HG02763 (cell line): ENCODE results near the gene KCNMA1.

Experiments
- ATAC-seq: cut with Tn5 transposase; IDR thresholded peaks from one replicate; pipeline ENCODE4 v1.9.1; 2021; ENCODE audit warnings: mild to moderate bottlenecking, moderate library complexity; ENCODE audit not compliant: unreplicated experiment

The KCNMA1 gene

DNA sequence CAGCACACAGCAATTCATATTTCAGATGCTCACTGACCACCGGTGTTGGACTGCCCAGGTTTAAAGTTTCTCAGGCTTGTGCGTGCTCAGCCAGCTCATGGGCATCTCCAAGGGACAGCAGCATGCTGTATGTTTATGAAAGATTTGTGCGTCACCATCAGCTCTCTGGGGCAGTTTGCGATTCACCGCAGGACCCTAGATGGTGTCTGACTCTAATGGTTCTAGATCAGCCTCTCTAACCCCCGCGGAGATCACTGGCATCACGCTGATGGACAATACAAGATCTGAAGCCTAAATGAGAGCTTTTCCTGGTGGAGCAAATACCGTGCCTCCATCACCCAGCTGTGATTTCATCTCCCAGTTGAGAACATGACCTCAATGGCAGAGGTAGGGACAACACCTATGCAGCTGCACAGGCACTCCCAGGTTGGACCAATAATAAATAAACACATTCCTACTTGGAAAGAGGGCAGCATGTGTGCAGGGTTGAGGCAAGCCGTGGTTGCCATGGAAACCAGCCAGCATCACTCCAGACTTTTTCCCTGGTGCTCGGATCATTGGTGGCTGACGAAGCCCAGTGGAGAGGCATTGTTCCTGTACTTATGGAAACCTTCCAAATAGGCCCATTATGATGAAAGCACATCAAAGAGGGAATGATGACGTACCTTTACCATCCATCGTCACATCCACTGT, 253.6 kb downstream of the KCNMA1 start:
- no peak for ATAC-seq

DNA sequence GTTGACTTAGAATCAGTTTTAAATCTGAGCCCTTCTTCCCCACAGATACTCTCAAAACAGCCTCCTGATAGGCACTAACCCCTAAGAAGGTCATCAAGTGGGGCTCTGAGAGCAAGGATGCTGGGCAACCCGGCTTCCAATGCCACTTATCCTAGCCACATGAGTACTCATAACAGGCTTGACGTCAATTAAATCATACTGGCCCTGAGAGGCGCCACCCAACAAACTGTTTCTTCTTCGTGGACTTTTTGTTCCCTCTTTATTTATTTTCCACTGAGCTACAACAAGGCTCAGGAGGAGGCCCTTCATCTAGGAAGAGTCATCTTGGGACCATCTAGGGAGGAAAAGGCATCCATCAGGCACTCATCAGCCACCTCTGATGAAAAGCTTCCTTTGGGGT, 255.9 kb downstream of the KCNMA1 start:
- no peak for ATAC-seq

DNA sequence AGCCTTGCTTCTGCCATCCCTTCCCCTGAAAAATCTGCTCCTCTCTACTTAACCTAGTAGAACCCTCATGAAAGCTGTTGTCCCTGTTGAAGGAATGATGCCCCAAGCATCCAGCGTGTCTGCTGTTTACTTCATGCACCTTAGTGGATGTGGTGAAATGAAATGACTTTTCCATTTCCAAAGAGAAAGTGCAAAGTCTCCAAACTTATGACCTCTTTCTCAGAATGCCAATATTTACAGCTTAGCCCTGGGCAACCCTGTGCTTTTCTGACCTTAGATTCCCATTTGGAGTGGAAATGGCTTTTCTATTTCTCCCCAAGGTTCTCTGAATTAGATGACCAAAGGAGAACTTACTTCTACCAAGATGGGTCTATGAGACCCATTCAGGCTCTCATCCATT, 256.9 kb downstream of the KCNMA1 start:
- no peak for ATAC-seq

DNA sequence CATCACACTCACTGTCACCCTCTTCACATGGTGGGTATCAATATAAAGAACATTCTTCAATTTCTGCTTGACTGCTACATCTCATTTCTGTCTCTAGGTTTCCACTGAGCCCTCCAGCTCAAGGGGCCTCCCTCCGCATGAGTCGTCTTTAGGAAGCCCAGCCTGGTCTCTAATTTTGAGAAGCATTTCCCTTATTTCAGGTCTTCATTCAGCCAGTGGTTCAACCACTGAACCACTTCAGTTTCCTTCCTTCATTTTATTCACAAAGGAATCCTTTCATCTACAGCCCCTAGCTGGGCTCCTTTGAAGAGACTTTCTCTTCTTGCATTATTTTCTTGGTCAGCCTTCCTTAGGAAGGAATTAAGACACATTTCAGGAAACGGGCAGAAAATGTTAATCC, 257.4 kb downstream of the KCNMA1 start:
- ATAC-seq = no peak

DNA sequence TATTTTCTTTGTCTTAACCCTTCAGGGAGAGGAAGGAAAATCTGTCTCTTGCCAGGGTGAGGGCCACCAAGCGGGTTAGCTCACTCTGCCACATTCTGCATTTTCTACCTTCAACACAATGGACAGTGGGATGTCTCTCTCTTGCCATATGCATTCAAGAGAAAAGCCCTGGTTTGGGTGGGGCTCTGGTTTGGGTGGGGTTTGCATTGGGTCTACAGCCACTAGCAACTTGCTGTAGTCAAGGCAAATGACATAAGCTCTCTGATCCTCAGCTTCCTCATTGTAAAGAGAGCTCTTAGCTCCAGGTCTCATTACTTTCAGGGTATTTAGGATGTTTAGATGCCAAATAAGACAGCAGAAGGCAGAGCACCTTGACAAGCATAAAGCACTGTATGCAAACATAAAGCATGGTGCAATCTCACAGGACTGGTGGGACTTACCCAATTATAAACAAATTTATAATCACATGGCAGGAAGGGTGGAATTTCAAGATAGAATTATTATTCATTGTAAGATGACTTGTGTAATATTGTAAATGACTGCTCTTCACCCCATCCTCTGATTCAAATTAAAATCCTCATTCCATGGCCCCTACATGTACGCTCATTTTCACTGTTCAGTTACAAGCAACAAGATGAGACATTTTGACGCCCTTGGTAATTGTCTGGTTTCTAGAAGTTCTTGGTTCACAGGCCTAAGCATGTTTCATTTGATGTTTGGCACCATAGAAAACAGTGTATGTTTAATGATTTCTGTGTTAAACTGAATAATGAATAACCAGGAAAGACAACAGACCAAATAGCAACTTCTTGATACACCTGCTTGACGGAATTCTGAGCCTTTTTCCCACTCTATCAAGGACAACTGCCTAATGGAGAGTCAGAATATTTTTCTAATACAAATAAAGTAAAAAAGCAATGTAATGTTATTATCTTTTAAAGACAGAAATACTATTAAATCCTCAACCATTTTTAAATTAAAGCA, 258.9 kb downstream of the KCNMA1 start:
- no peak for ATAC-seq

DNA sequence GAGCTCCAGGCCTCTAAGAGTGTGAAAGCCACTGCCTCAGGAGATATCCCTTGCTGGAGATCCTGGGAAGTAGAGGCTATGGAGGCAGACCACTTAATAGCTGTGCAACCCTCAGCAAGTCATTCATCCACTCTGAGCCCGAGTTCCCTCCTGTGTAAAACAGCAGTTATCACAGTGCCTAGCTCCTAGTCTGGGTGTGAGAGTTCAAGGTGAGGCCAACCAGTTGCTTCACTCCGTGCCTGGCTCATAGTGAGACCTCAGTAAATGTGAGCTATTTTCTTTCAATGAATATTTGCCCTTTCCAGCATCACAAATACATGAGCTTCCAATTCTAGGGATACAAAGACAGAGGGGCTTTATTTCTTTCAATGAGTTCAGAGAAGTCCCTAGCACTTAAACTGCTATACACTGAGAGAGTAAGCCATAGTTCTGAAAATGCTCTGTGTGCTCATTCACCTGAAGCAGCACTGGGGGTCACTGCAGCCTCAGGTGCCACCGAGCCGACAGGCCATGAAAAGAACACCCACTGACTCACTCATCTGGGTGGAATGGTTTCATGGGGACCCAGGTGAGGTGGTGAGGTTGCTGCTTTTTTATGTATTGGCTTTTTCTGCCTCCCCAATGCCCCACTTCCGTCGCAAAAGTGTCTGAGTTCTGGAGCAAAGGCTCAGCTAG, 259.8 kb downstream of the KCNMA1 start:
- no peak for ATAC-seq

DNA sequence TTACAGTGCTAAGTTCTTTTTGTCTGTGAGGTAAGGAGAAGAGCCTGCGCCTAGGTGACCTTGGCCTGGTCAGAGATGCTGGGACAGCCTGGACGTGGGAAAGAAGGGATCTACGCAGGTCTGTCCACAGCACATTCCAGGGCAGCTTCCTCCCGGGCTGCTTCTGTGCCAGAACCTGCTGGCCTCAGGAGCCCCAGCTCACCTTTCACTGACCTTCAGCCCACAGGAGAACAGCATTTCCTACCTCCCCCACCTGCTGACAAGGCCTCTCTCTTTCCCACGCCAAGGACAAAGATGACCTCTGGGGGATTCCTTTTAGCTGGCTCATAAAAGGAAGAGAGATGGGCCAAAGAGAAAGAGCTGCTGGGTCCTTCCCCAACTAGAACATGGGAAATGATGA, 260.6 kb downstream of the KCNMA1 start:
- no peak for ATAC-seq

DNA sequence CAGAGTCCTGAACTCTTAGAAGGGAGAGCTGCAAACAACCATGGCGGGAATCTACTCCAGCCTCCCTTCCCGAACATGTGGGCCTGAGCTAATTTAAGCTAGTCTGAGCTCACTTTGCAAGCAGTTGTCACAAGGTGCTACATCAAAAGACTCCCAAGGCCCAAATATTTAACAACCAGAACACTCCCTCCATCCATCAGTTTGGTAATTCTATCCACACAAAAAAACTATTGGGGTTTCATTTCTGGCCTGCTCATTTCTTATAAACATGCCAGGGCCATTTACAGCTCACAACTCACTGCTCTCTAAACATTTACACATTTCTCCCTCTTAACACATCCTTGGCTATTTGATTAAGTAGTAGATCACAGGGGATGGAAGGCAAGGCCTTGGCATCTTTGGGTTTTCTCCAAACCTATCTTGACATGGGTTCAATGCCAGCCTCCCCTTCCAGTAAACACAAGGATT, 263.4 kb downstream of the KCNMA1 start:
- ATAC-seq = no peak

DNA sequence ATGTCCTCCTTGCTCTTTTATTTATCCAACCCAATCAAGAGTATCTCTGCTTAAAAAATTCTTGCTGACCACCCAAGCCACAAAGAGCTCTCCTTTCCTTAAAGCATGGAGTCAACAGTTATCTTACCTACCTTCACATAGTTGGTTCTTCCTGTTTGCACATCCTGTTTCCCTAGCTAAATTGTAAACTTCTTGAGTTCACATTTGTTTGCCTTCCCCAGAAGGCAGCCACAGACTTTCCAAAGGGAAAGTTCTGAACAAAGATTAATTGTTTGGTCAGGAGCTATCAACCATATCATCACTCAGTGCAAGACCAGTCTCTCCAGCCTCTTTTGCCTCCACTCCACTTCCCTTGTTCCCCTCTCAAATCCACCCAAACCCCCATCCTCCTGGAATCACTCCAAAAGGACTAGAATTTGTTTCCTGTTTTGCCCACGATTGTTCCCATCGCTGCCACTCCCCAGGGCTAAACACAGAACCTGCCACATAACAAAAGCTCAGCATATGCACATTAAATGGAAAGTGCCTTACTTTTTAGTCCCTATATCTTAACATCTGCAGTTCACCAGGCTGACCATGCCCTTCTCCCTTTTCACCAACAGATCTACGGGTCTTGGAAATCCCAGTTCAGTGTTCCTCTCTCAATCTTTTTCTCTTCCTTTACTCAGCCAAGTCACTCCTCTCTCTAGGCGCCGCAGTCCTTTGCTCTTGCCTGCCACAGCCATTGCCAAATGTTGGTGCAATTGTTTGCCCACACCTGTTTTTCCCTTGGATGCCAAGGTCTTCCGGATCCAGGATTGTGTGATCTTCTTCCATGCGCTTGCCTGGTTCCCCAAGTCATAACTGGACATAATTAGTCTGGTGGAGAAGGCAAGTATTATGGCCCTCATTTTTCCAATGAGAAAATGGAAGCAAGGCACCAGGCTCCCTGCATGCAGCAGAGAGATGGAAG, 265.5 kb downstream of the KCNMA1 start:
- no peak for ATAC-seq

DNA sequence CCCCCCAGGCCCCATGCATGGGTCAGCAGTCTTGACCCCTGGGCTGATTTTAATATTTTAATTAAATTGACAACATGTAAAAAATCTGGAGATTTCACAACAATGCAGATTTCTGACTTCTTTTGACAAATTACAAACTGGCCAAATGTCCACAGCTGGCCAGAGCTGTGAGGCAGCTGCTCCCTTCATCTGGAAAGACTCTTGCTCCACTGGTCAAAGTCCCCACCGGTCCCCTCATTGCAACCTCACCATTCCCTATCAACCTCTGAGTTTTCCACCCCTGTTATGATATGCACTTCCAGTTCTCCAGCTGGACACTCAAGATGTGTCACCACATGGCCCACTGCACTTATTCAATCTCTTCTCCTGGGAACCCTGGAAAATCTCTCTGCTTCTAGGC, 266.2 kb downstream of the KCNMA1 start:
- no peak for ATAC-seq

DNA sequence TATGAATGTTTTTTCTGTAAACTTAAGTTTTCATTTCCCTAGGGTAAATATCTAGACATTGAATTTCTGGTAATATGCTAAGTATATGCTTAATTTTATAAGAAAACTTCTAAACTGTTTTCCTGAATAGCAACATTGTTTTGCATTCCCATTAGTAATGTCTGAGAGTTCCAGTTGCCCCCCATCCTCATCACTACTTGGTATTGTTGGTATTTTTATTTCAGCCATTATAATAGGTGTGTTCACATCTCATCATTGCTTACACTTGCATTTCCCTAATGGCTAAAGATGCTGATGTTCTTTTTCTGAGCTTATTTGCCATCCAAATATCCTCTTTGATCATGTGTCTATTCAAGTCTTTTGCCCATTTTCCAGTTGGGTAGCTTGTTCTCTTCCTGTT, 269.6 kb downstream of the KCNMA1 start:
- ATAC-seq = no peak

DNA sequence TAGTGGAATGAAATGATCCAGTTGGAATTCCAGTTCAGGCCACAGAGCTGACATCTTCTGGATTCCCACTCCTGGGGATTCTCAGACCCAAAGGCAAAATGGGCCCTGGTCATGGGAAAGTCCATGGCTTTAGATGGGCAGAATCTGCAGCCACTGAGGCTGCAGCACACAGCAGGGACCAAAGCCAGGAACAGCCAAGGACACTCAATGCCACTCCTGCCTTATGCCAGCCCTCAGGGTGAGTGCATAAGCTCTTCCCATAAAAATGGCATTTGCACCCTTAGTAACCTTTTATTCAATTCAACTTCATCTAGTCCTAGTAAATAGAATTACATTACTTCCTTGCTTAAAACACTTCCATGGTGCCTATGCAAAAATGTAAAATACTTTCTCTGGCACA, 274.4 kb downstream of the KCNMA1 start:
- no peak for ATAC-seq

DNA sequence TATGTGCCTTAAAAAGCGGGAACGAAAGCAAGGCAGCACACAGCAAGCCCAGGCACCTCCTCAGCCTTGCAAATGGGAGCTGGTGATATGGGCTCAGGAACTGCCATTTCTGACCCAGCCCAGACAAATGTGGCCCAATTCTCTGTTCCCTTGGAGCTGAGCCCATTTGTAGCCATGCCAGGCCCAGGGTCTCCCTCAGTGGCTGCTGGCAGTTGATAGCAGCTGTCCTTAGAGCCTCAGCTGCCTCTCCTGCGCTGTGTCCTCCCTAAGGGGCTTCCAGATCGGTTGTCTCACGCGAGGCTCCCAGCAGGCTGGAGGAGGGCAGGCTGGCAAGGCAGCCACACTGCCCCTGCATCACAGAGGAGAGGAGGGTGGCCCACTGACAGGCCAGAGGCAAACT, 275.8 kb downstream of the KCNMA1 start:
- ATAC-seq = no peak

DNA sequence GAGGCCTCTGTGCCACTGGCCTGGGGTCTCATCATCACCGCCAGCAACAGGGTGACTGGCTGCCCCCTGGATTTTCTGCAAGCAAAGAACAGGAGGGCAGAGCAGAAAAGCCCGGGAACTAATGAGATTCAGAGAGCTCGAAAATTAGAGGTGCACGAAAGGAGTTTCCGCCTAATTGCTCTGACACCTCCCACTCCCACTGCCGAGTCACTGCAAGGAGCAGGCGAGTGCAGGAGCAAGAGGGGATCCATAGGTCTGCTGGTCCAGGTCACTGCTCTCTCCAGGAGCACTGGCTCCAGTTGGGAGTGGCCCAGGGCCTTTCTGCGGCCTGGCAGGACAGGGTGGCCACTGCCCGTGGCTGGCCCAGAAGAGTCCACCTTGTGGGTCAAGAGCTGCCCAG, 276.2 kb downstream of the KCNMA1 start:
- no peak for ATAC-seq

DNA sequence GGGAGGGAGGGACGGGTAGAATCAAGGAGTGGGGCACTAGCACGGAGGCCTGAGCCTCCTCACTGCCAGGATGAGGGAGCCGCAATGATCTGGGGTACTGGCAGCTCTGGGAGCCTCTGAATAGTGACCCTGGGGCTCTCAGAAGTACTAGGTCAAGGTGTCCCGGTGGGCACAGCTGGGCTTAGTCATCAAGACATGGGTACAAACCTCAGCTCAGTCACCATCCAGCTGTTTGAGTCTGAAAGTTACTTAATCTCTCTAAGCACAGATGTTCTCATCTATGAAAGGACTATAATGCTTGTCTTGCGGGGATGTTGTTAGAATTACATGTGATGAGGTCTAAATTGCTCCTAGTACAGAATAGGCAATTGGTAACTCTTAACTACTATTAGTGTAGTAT, 276.8 kb downstream of the KCNMA1 start:
- no peak for ATAC-seq

DNA sequence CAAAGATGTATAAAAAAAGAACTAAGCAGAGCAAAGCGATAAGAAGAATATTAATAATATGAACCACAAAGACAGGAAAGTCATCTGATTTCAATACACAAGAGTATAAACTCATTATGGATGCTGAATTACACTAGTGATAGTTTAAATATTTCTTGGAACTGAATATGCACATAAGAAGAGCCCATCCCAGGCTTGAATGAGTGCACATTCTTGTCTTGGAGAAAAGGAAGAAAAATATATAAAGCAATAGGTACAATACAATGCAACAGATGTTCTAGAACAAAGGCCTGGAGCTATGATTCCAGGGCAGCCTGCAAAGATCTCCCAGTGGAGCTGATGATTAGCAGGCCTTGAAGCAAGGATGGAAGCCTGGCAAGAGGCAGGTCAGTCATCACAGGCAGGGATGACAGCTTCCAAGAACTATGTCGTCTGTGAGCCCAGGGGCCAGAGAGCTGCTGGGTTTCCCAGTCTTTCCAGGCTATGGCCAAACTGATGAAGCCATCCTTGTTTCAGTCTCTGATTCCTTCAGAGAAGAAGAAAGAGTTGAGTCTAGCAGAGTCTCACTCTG, 277.6 kb downstream of the KCNMA1 start:
- ATAC-seq = no peak

DNA sequence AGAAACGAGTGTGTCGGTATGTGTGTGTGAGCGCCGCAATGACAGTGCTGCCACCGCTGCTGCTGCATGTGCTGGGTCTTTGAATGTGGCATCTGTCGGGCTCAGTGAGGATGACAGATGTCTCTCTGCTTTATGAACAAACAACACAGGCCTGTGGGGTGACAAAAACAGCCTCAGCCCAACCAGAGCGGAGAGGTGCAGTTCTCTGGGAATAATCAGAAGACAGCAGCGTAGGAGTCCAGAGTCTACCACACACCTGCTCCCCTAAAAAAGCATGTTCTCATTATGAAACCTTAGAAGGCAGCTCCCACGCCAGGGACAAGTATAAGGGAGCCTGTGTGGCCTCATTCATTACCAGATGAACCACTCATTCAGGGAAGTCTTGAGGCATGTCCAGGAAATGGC, 278.3 kb downstream of the KCNMA1 start:
- ATAC-seq = no peak

DNA sequence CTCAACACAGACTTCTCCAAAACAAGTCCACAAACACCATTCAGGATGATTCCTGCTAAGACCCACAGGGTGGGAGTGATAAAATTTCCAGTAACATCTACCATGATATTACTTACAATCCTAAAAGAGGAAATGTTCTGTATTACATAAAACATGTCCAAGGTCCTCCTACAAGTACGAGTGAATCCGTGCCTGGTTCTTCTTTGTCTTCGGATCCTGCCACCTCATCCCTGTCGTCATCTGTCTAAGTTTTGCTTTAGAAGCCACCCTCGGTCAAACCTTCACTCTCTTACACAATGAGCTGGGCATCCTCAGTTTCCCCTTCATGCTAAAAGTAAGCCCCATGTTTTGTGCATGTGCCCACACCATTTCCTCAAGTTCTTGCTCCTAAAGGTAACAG, 279.0 kb downstream of the KCNMA1 start:
- no peak for ATAC-seq

DNA sequence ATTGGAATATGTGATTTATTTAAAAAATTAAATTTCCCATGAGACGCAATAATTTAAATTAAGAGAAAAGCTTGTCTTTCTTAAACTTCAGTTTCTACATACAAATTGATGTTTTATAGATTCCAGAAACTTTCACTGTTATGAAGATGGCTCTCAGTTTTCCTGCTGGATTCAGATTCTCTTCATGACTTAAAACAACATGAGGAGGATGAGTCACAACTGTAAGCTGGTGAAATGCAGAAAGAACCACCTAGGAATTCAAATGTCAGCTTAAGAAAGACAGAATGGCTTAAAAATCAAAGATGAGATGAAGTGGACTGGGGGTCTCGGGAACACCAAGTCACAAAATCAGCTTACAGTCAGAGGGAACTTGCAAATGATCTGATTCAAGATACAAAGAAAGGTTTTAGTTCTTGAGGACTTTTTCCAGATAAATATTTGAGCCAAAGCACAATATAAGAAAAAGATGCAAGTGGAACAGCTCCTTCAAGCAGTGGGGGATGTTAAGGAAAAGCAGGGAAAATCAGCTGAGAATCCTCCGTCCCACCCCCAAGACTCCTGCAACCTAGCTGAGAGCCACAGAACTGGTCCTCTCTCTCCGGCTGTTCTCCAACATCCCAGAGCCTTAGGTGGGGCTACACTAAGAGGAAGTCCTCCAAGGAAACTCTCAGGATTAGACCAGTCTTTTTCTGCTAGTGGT, 279.8 kb downstream of the KCNMA1 start:
- no peak for ATAC-seq

DNA sequence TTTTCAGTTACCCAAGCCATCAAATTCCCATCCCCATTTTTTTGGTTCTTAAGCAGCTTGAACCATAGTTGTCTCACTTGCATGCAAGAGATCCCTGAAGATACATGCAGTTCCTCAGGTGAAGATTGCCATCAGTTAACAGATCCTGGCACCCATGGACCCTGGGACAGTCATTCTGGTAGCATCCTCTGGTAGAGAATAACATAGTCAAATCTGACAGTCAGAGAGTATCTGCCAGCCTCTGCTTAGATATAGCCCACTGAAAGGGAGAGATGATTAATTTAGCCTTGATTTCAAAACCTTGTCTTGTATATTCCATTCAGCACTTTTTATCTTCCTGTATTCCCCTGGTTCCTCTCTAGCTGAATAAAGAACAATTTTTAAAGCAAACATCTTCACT, 280.4 kb downstream of the KCNMA1 start:
- no peak for ATAC-seq
